ENCODE results near the gene NR3C1.

GRCh38 chr5:143281226-143281625, 122.3 kb downstream of the NR3C1 start:
- TF ChIP-seq, protein P1, sequence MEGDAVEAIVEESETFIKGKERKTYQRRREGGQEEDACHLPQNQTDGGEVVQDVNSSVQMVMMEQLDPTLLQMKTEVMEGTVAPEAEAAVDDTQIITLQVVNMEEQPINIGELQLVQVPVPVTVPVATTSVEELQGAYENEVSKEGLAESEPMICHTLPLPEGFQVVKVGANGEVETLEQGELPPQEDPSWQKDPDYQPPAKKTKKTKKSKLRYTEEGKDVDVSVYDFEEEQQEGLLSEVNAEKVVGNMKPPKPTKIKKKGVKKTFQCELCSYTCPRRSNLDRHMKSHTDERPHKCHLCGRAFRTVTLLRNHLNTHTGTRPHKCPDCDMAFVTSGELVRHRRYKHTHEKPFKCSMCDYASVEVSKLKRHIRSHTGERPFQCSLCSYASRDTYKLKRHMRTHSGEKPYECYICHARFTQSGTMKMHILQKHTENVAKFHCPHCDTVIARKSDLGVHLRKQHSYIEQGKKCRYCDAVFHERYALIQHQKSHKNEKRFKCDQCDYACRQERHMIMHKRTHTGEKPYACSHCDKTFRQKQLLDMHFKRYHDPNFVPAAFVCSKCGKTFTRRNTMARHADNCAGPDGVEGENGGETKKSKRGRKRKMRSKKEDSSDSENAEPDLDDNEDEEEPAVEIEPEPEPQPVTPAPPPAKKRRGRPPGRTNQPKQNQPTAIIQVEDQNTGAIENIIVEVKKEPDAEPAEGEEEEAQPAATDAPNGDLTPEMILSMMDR (IDR thresholded peaks at IDR 0.05): no peak
- no peak for TF ChIP-seq POLR2A (IDR thresholded peaks at IDR 0.05)

Measured in right lobe of liver (tissue), 4 donors.